Activated CD8-positive, alpha-beta memory T cell treated with anti-CD3 and anti-CD28 coated beads for 4 hours (primary cell): ENCODE data around the gene BACH1.

Source experiments
- DNase-seq, 2 donors: peaks; one replicate each; pipeline ENCODE4 v3.0.0-alpha.2; 2020; ENCODE audit warnings: low read depth in 2 of 2

BACH1 gene

DNA sequence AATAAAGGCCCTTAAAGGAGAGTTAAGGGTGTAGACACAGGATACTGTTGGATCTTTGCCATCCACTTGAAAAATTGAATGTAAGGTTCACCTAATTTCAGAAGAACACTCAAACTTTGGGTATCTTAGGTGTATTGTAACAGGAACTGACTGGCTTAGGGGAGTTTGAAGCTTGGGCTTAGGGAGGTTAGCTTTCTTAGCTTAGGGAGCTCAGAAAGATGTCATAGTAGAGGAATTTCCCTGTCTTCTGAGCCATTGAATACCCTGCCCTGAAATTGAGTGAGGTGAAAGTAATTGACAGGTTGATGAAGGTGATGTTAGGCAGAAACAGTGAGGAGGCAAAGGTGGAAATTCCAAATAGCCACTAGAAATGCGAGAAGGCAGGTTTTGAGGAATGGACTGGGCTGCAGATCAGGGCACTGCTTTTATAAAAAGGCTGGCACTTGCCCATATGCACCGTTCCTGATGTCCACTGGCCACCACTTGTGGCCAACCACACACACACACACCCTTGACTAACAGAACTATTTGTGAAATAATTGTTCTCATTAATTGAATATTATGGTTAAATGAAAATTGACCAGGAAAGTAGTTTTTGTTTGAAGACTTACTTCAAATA lies 16.5 kb downstream of the BACH1 start:
- no peak for DNase-seq

DNA sequence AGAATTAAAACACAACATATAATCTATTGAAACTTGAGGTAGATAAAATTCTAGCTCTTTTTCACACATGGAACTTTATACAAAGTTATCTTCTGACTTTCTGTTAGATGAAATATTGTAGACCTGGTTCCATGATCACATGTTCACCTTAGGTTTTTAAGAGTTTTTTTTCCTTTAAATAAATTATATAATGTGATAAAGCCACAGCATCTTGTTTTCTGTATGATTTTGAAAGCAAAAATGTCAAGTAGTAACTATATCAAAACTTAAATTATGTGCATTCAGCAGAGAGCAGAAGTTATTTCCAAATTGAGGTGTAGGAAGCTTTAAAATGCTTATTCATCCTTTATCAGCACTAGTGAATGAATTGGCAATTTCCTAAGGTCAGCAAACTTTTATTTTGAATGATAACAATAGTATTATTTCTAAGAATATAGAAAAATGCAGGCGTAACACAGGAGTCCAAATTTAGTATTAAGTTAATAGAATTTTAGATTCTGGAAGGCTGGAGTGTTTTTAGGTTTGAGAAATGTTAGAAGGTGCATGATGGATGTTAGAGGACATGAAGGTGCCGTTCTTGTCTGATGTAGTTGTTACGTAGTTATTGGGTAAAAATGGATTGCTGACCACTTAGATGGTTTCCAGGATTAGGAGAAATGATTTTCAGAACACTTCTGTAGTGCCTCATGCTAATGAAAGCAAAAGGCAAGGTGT lies 17.5 kb downstream of the BACH1 start:
- no peak for DNase-seq

DNA sequence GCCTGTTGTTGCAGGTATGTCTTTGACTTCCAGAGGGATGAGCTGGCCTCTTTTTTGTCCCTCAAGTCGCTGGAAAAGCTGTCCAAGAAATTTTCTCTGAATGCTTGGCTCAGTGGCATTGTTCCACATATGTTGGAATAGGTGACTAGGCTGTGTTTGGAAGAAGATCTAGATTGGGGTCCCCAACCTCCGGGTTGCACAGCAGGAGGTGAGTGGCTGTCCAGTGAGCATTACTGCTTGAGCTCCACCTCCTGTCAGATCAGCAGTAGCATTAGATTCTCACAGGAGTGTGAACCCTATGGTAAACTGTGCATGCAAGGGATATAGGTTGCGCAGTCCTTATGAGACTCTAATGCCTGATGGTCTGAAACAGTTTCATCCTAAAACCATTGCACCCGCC lies 18.1 kb downstream of the BACH1 start:
- DNase-seq, result no peak

DNA sequence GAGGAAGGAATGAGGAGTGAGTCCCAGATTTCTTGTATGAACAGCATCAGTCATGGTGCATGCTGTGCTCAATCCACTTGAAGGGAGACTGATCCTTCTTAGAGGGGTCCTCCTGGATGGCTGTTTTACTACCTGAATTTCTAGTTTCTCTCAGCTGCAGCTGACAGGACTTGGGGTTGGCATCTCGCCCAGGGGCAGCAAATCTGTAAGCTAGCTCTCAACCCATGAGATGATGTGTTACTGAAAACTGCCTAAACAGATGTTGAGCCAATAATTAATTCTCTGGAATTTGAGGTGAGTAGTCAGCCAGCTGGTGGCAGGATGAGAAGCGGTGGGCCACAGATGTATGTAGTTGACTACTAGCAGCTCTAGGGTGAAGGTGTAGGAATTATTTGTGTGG lies 19.6 kb downstream of the BACH1 start:
- no peak for DNase-seq

DNA sequence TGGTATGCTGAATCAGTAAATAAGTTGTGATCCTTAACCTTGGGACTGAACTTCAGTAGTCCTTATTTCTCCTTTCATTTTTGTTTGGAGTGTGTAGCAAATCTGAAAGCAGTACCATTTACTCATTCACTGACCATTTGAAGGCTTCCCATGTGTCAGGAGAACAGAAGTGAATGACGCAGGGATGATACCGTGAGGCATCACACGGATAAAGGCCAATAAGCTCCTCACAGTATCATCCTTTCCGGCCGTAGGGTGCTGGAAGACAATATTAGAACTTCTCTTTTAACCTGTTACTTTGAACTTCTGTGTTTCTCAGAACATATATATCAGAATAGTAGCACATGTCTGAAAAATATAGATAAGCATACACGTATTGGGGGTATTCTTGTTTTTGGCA lies 21.3 kb downstream of the BACH1 start:
- no peak for DNase-seq

DNA sequence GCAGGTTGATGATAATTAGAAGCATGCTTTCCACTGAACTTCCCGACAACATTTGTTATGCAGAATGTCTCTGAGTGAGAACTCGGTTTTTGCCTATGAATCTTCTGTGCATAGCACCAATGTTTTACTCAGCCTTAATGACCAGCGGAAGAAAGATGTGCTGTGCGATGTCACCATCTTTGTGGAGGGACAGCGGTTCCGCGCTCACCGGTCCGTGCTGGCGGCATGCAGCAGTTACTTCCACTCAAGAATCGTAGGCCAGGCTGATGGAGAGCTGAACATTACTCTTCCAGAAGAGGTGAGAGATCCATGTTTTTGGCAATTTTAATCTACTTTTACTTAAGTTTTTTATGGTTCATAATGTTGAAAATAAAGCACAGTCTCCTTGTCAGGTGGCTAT lies 22.5 kb downstream of the BACH1 start:
- no peak for DNase-seq

DNA sequence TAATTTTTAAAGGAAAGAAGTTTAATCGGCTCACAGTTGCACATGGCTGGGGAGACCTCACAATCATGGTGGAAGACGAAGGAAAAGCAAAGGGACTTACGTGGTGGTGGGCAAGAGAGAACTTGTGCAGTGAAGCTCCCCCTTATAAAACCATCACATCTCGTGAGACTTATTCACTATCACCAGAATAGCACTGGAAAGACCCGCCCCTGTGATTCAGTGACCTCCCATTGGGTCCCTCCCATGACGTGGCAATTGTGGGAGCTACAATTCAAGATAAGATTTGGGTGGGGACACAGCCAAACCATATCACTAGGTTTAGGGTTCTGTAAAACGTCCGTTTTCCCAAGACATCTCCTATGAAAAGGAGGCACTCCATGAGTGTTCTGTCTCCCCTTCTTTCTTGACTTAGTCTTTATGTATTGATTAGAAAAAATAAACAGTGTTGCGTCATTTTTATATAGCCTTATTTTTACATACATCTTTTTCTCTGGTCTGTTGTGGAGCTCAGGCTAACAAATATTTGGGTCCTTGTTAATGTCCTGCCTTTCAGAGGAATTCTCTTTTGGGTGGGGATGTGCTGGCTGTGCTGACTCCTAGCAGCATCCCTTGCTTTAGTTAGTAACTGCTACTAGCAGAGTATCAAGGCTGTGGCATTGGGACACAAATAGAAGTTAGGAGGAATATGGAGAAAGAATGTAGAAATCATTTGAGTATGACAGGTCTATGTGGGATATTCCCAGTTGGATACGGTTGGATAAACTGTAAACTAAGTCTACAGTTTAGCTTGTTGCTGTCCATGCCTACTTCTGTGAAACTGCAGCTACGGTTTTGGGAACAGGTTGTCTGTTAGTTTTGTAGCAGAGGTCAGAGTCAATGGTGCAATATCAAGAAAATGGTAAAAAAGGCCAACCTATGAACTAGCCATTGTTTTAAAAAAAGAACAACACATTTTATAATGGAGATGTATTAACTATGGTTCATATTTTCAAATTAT lies 23.5 kb downstream of the BACH1 start:
- DNase-seq, result no peak

DNA sequence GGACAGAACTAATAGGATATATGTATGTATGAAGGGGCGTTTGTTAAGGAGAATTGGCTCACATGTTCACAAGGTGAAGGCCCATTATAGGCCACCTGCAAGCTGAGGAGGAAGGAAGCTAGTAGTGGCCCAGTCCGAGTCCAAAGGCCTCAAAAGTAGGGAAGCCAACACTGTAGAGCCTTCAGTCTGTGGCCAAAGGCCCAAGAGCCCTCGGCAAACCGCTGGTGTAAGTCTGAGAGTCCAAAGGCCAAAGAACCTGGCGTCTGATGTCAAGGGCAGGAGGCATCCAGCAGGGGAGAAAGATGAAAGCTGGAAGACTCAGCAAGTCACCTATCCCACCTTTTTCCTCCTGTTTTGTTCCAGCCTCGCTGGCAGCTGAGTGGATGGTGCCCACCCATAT lies 24.5 kb downstream of the BACH1 start:
- no peak for DNase-seq

DNA sequence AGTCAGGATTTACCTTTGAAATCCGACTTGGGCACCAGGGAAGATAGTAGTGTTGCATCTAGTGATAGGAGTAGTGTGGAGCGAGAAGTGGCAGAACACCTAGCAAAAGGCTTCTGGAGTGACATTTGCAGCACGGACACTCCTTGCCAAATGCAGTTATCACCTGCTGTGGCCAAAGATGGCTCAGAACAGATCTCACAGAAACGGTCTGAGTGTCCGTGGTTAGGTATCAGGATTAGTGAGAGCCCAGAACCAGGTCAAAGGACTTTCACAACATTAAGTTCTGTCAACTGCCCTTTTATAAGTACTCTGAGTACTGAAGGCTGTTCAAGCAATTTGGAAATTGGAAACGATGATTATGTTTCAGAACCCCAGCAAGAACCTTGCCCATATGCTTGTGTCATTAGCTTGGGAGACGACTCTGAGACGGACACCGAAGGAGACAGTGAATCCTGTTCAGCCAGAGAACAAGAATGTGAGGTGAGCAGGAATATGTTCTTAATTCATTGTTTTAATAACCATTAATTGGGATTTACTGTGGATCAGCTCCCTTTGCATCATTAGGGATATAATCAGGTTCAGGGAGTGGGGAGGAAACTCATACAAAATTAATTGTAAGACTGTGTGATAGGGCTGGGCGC lies 28.3 kb downstream of the BACH1 start:
- DNase-seq, result no peak

DNA sequence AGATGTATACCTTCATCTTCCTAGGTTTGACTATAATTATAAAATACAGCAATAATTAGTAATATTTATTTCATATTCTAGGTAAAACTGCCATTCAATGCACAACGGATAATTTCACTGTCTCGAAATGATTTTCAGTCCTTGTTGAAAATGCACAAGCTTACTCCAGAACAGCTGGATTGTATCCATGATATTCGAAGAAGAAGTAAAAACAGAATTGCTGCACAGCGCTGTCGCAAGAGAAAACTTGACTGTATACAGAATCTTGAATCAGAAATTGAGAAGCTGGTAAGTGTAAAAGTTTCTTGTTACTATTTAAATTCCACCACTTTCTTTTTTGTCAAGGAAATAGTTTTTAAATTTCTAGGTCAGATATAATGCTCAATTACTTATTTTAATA lies 30.7 kb downstream of the BACH1 start:
- no peak for DNase-seq

DNA sequence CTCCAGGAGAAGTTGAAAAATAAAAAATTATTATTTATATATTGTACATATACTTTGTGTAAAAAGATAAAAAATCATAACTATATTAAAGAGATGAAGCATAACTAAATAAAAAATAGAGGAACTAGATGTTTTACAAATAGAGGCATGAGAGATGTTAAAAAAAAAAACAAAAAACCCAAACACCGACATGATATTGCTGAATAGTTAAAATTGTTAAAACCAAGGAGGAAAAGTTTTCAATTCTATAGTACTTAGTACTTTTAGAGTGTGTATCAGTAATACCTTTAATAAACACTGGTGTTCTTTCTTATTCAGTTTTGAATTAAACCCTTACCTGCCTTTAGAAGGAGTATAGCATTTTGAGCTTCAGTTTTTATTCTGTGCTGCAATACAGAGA lies 32.1 kb downstream of the BACH1 start:
- DNase-seq, result no peak

DNA sequence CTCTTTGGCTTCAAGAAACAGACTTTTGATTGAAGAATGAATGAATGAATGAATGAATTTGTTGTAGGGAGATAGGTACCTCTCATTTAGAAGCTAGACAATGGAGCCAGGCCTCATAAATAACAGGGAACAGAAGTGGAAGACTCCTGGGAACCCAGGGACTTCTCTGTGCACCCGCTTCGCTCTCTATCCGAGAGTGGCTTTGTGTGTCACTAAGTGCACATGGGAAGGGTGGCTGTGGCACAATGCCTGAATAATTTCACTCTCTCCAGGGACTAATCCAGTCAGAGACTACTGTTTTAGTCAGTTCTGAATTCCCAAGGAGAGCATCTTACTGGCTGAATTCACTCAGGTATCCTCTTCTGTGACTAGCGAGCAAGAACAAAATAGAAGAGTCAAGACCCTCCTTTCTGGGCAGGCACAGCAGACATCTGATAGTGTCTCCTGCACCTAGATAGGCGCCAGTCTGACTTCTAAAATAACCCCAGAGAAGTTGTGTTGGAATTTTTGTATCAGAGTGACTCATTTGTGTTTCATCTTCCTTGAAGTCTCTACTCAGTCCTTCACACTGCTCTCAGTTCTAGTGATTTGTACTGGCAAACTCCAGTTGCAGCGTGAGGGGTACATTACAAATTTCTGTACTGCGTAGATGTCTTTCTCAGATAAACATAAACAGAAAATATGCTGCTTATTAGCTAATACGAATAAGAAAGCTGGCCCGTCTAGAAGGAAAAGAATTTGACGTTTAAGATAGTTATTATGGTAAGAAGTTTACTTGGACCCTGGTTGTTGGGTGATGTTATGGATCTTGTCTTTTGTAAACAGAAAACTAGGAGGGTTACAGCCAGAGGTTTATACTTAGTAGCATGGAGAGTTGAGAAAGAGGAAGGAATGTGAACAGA lies 34.0 kb downstream of the BACH1 start:
- DNase-seq, result no peak

DNA sequence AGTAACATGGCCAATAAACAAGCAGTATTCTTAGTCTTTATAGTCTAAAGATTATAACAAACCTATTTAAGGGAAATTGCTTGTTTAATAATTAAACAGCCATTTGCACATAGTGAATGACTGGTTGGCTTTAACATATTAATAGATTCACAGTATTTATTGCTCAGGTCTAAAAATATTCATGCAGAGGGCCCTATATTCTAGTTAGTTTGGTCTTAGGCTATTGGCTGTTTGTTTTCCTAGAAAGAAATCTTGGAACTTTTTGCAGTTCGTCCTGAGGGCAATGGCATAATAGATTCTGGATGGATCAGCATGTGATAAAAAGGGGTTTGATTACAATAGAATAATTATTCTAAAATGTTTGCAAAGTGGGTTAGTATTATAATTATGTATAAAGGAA lies 34.7 kb downstream of the BACH1 start:
- no peak for DNase-seq

DNA sequence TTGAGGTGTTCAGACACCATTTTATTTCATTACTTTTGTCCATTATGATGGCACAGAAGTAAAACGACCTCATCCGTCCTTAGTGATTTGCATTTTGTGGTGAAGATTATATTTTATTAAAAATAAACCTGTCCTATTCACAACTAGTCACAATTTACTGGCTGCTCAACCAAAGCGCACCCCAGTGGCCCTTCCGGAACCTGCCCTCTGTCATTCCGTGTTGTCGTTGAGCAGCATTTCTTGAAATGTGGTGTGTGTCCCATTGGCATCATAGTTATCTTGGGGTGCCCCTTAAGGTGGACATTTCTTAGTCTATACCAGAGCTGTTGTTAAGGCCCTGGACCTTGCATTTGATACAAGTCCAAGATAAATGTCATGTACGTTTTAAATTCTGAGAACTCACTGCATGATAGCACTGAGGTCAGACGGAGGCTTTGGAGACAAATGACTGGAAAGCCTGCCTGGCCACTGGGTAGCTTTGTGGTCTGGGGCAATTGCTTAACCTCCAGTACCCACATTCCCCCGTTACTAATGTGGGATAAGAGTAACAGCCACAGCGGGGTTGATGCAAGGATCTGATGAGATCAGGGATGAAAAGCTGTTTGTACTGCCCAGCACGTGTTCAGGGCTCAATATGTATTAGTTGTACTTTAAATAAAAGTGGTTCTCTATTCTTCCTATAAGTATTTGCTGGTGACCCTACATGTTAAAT lies 36.2 kb downstream of the BACH1 start:
- no peak for DNase-seq

DNA sequence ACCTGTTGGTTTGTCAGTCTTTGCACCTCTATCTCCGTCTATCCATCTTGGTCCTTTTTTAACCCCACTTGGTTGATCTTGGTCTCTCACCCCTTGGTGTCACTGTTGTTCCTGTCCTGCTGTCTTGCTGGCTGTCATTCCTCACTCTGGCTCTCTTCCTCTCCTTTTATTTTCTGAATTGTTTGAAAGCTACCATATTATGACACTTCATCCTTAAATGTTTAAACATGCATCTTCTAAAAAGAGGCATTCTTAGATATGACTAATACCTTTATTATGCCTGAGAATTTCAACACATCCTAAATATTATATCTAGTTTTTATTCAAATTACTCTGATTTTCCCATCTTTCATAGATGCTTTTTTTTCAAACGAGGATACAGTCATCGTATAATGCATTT lies 37.0 kb downstream of the BACH1 start:
- DNase-seq, result no peak

DNA sequence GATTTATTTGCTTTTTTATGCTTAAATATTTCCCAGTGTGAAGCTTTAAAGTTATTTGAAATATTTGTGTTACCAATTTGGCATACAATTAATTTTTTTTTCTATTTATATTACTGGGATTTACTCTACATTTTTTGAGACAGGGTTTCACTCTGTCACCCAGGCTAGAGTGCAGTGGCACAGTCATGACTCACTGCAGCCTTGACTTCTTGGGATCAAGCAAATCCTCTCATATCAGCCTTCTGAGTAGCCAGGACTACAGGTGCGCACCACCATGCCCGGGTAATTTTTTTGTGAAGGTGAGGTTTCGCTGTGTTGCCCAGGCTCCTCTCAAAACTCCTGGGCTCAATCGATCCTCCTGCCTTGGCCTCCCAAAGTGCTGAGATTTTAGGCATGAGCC lies 39.5 kb downstream of the BACH1 start:
- no peak for DNase-seq

DNA sequence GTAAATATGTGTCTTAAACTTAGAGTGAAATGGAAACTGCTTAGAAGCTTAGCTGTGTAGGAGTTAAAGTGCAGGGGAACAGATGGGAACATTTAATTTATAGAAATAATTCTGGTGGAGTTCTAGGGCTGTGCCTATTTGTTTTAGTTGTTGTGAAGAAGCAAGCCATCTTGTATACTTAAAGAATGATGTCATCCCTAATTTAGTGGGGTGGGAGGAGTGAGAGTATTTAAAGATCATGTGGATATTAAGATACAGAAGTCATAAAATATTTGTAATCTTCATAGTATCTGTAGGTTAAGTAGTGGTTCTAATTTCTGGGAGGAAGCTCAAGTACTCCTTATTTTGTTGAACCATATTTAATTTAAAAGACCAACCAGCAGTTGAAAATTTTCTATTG lies 41.5 kb downstream of the BACH1 start:
- no peak for DNase-seq

DNA sequence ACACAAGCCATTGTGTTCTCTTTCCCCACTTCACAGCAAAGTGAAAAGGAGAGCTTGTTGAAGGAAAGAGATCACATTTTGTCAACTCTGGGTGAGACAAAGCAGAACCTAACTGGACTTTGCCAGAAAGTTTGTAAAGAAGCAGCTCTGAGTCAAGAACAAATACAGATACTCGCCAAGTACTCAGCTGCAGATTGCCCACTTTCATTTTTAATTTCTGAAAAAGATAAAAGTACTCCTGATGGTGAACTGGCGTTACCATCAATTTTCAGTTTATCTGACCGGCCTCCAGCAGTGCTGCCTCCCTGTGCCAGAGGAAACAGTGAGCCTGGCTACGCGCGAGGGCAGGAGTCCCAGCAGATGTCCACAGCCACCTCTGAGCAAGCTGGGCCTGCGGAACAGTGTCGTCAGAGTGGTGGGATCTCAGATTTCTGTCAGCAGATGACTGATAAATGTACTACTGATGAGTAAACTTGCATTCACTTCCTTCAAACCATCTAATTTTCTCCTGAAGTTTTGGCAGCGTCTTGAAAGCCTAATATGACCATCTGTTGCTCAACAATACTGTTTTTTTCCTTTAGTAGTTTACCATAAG lies 43.7 kb downstream of the BACH1 start:
- no peak for DNase-seq

DNA sequence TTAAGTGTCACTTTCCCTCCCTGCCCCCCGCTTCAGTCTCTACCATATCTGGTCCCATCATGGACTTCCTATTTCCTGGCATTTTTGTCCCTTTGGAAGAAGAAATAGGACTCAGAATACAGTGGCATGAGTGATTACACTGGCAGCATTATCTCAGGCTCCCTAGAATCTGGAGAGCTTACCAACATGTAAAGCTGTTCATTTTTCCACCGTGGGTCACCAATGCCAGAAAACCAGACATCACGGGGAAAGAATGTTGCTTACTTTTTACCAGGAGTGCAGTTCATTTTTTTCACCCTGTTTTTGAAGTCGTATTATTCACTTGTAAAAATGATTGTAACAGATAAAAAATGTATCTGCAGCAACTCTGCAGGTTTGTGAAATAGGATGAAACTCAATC lies 44.8 kb downstream of the BACH1 start:
- DNase-seq, result no peak

DNA sequence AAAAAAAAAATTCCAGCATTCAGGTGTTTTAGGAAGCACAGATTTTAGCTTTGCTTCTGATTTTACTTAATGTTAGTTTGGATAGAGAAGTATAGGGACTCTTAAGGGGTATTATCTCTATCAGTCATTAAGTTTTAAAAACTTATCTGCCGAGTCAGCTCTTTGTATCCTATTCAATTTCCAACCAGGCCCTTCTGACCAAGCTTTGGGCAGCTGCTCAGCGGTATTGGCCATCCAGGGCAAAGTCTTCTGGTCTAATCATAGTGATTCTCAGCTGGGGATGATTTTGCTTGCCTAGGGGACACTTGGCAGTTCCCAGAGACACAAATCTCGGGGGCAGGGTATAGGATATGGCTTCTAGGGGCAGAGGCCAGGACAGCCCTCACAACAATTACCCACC lies 47.6 kb downstream of the BACH1 start:
- no peak for DNase-seq
